Keratinocyte (primary cell): Measurements from ENCODE around the gene PLEKHG2.
"Not testable (repeated sequence)": the region's sequence is repeated elsewhere in the genome, so short reads cannot be mapped to it uniquely, and the experiment has no call there.

ENCODE experiments used
- EZH2 ChIP-seq: IDR thresholded peaks from one replicate; pipeline ENCODE4 v1.6.1; 2012; ENCODE audit warnings: inconsistent platforms, mild to moderate bottlenecking, low read length, moderate library complexity
- TF ChIP-seq, protein P1 (sequence below), 3 experiments: IDR thresholded peaks in 1 of 3; conservative IDR thresholded peaks in 1 of 3; optimal IDR thresholded peaks in 1 of 3; 2 replicates in 2 of 3; 3 replicates in 1 of 3; pipeline versions ENCODE3 to v1.5.1; 2011; ENCODE audit warnings: low read length in 3 of 3, mild to moderate bottlenecking in 3 of 3, moderate library complexity in 2 of 3, control low read depth in 1 of 3, inconsistent platforms in 1 of 3; ENCODE audit not compliant: insufficient read depth in 2 of 3; ENCODE audit errors: extremely low read depth in 1 of 3

DNA sequence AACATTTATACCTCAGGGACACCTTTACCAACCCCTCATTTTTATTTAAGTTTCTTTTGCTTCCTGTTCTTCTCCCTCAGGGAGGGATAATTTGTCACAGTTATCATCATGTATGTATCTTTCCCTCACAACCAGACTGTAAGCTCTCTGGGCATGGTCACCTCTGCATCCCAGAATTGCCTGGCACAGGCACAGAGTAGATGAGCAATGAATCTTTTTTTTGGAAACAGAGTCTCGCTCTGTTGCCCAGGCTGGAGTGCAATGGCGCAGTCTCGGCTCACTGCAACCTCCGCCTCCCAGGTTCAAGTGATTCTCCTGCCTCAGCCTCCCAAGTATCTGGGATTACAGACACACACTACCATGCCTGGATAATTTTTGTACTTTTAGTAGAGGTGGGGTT lies 33.1 kb upstream of the PLEKHG2 start:
- TF ChIP-seq, protein P1, sequence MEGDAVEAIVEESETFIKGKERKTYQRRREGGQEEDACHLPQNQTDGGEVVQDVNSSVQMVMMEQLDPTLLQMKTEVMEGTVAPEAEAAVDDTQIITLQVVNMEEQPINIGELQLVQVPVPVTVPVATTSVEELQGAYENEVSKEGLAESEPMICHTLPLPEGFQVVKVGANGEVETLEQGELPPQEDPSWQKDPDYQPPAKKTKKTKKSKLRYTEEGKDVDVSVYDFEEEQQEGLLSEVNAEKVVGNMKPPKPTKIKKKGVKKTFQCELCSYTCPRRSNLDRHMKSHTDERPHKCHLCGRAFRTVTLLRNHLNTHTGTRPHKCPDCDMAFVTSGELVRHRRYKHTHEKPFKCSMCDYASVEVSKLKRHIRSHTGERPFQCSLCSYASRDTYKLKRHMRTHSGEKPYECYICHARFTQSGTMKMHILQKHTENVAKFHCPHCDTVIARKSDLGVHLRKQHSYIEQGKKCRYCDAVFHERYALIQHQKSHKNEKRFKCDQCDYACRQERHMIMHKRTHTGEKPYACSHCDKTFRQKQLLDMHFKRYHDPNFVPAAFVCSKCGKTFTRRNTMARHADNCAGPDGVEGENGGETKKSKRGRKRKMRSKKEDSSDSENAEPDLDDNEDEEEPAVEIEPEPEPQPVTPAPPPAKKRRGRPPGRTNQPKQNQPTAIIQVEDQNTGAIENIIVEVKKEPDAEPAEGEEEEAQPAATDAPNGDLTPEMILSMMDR (optimal IDR thresholded peaks at IDR 0.05 in 1 of 3, IDR thresholded peaks at IDR 0.05 in 1 of 3, conservative IDR thresholded peaks at IDR 0.05 in 1 of 3; ENCODE audit: extremely low read depth in 1 of 3, insufficient read depth in 2 of 3, low read length in 3 of 3) = not testable (repeated sequence)
- TF ChIP-seq EZH2 = not testable (repeated sequence)
